Stimulated activated CD8-positive, alpha-beta memory T cell treated with anti-CD3 and anti-CD28 coated beads, Interleukin-7, amount 100 ng/mL, for 24 hours (primary cell): Measurements from ENCODE around the gene TRIM69.

Experiments
- DNase-seq: peaks from one replicate; pipeline ENCODE4 v3.0.0-alpha.2; 2020; ENCODE audit warnings: low read depth

TRIM69 gene

GRCh38 chr15:44804298-44805046 lies 68.1 kb downstream of the TRIM69 start:
- no peak for DNase-seq

GRCh38 chr15:44808557-44808956 lies 72.2 kb downstream of the TRIM69 start:
- DNase-seq: no peak

- DNase-seq: no peak
These were observed 73.9 kb downstream of the TRIM69 start for GRCh38 chr15:44810237-44810636.

- no peak for DNase-seq
These were observed 75.0 kb downstream of the TRIM69 start for GRCh38 chr15:44811337-44811736.

GRCh38 chr15:44812029-44812517 lies 75.7 kb downstream of the TRIM69 start:
- no peak for DNase-seq

GRCh38 chr15:44813231-44813630 lies 76.9 kb downstream of the TRIM69 start:
- no peak for DNase-seq
